ENCODE measurements around the gene TOX2. TPM values are rescaled to one million over a fixed set of nuclear protein-coding genes. Genes with fewer than 3 reads are reported as not detected.

The TOX2 gene
- total and polyA plus RNA-seq, 2 of the 8 experiments (the other 6 are each of a cell fraction or from before 2014, with no cell fraction given), result 1.8 to 3.4 TPM

DNA sequence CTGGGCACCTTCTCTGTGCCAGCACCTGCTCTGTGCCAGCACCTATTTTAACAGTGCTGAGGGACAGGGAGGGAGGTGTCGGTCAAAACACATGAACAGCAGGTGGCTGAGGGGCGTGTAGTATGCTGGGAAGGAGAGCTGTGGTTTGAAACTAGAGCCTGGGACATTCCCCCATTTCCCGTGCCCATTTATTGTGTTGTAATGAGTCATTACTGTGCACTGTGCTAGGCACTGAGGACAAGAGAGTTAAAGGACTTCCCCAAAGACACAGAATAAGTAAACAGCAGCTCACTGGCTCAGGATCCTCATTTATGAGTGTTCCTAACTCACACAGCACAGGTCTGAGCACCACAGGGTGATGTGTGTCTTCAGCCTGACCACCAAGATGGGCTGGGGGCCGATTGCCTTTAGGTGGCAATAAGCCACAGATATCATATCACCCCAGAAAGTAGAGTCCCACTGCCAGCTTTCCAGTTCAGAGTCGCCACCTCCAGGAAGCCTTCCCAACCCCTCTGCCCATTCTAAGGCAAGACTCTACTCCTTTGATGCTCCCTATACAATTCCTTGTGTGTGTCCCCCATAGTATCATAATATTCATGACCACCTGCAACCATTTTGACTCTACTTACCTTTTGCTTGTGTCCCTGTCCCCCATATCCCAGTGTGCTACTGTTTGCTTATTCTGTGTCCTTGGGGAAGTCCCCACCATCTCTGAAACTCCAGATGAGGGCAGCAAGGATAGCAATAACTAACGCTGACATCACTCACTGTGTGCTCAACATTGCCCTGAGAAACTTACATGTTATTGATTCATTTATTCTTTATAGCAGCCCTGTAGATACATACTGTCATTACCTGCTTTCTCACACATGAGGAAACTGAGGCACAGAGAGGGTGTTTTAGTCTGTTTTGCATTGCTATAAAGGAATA, 87.3 kb downstream of the TOX2 start (continued):
- TF ChIP-seq, protein P1, sequence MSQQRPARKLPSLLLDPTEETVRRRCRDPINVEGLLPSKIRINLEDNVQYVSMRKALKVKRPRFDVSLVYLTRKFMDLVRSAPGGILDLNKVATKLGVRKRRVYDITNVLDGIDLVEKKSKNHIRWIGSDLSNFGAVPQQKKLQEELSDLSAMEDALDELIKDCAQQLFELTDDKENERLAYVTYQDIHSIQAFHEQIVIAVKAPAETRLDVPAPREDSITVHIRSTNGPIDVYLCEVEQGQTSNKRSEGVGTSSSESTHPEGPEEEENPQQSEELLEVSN (IDR thresholded peaks at IDR 0.05), result no peak
- TF ChIP-seq CHD1 (IDR thresholded peaks at IDR 0.05; ENCODE audit: low read depth, low read length), result no peak
- no peak for TF ChIP-seq YY1 (IDR thresholded peaks at IDR 0.05; ENCODE audit: low read depth, low read length)
- no peak for TF ChIP-seq SRF (IDR thresholded peaks at IDR 0.05; ENCODE audit: low read depth, low read length)
- TF ChIP-seq CHD2 (IDR thresholded peaks at IDR 0.05; ENCODE audit: low read length), result no peak
- no peak for TF ChIP-seq GTF2F1 (IDR thresholded peaks at IDR 0.05; ENCODE audit: borderline replicate concordance, low read depth, low read length)
- no peak for TF ChIP-seq RNF2 (IDR thresholded peaks at IDR 0.05; ENCODE audit: borderline replicate concordance, low read depth, low read length, missing control alignments, poor library complexity, severe bottlenecking)
- TF ChIP-seq CREB1 (IDR thresholded peaks at IDR 0.05), result no peak

Measured in H1 (cell line).